ENCODE results near the gene CREB1. TPM values are rescaled to one million over a fixed set of nuclear protein-coding genes. Genes with fewer than 3 reads are reported as not detected.
"Not testable (repeated sequence)": the region's sequence is repeated elsewhere in the genome, so short reads cannot be mapped to it uniquely, and the experiment has no call there.

CREB1 gene
- total and polyA plus RNA-seq, 9 of the 15 experiments (the other 6 are each of a cell fraction or from before 2014, with no cell fraction given), result 8.9 to 51.3 (median 19.5) TPM

- H2AFZ ChIP-seq (ENCODE audit: low read depth, low read length); H3K27ac ChIP-seq (ENCODE audit: extremely low read depth, low read depth, low read length); H3K4me2 ChIP-seq (ENCODE audit: insufficient read depth, low read length); in situ Hi-C loops (cut with MboI); CTCF ChIA-PET (ENCODE audit: low intra/inter-chr PET ratio); ATAC-seq; H3K27me3 ChIP-seq (ENCODE audit: control insufficient read depth in 2 of 2, insufficient read depth in 2 of 2, low read length in 2 of 2); DNase-seq (ENCODE audit: extremely low read depth in 1 of 4, low spot score in 3 of 4); H3K4me3 ChIP-seq; H3K9me1 ChIP-seq (ENCODE audit: control insufficient read depth, insufficient read depth, low read length); H3K36me3 ChIP-seq (ENCODE audit: control insufficient read depth, insufficient read depth, low read length); H4K20me1 ChIP-seq (replicated peaks; ENCODE audit: control insufficient read depth, insufficient read depth, low read length); BruUV-seq (replicated peaks); H3K9ac ChIP-seq (ENCODE audit: insufficient read depth in 1 of 2, low read depth in 2 of 2, low read length in 2 of 2); H3K79me2 ChIP-seq (ENCODE audit: control insufficient read depth, insufficient read depth, low read length); H3K4me1 ChIP-seq (replicated peaks in 1 of 2; ENCODE audit: control insufficient read depth in 2 of 2, insufficient read depth in 2 of 2, low read length in 2 of 2); intact Hi-C loops (cut with micrococcal nuclease); FAIRE-seq; H3K9me3 ChIP-seq (replicated peaks; ENCODE audit: control insufficient read depth, insufficient read depth, low read depth, low read length): not testable (repeated sequence)
- 46% methylated on average over 7 of the region's 7 CpGs for WGBS (ENCODE audit: insufficient coverage, low coverage, missing lambda C conversion rate)
- TF ChIP-seq ZNF316 (IDR thresholded peaks at IDR 0.05), result peak; percentile 63
- POLR2A ChIA-PET, result interaction anchor here (0.7 kb wide), 1 partner anchor 11 kb away, joined by 4 read pairs; no protein-coding TSS in a partner anchor
Measured at GRCh38 chr2:207646582-207646981, 116.8 kb downstream of the CREB1 start.

Other genes starting within 250 kb of the CREB1 start
- 40.4 and 44.3 TPM in 2 replicates for gene METTL21A, start 95.4 kb downstream of the CREB1 start, total RNA-seq (2014; rRNA removed)
- gene METTL21A, start 95.4 kb downstream of the CREB1 start, total RNA-seq (2014; rRNA removed; fragmentation: Illumina TruSeq; extraction: Trizol), result 37.4 and 43.3 TPM in 2 replicates
- gene METTL21A, start 95.4 kb downstream of the CREB1 start, total RNA-seq (2015; rRNA removed; fragmentation: Illumina TruSeq; extraction: Trizol), result 38.9 and 44.7 TPM in 2 replicates
- gene METTL21A, start 95.4 kb downstream of the CREB1 start, total RNA-seq (2021), result 24.9 and 28.3 TPM in 2 replicates
- gene METTL21A, start 95.4 kb downstream of the CREB1 start, polyA plus RNA-seq (2011; rRNA removed), result 28.6 and 39.0 TPM in 2 replicates
- 30.7 and 34.7 TPM in 2 replicates for gene METTL21A, start 95.4 kb downstream of the CREB1 start, polyA plus RNA-seq (2014; fragmentation: Illumina TruSeq; extraction: Trizol)
- gene METTL21A, start 95.4 kb downstream of the CREB1 start, polyA plus RNA-seq (2014; fragmentation: Nextera tagmentation; extraction: Ambion mirVana), result 1 to 10 TPM; 9.1 to 9.9 TPM
- 46.5 and 55.6 TPM in 2 replicates for gene METTL21A, start 95.4 kb downstream of the CREB1 start, polyA plus RNA-seq (2014; rRNA removed)
- gene CCNYL1, start 181.7 kb downstream of the CREB1 start, total RNA-seq (2014; rRNA removed), result 2.1 and 3.3 TPM in 2 replicates
- 3.7 and 4.4 TPM in 2 replicates for gene CCNYL1, start 181.7 kb downstream of the CREB1 start, total RNA-seq (2014; rRNA removed; fragmentation: Illumina TruSeq; extraction: Trizol)
- 4.1 and 4.7 TPM in 2 replicates for gene CCNYL1, start 181.7 kb downstream of the CREB1 start, total RNA-seq (2015; rRNA removed; fragmentation: Illumina TruSeq; extraction: Trizol)
- gene CCNYL1, start 181.7 kb downstream of the CREB1 start, total RNA-seq (2021), result 4.5 and 6.0 TPM in 2 replicates
- 5.5 and 7.5 TPM in 2 replicates for gene CCNYL1, start 181.7 kb downstream of the CREB1 start, polyA plus RNA-seq (2011; rRNA removed)
- 6.7 and 7.1 TPM in 2 replicates for gene CCNYL1, start 181.7 kb downstream of the CREB1 start, polyA plus RNA-seq (2014; fragmentation: Illumina TruSeq; extraction: Trizol)
- gene CCNYL1, start 181.7 kb downstream of the CREB1 start, polyA plus RNA-seq (2014; fragmentation: Nextera tagmentation; extraction: Ambion mirVana), result 1 to 10 TPM; 1.9 to 2.1 TPM
- gene CCNYL1, start 181.7 kb downstream of the CREB1 start, polyA plus RNA-seq (2014; rRNA removed), result 4.0 and 5.2 TPM in 2 replicates
- gene FZD5, start 239.9 kb downstream of the CREB1 start, total RNA-seq (2014; rRNA removed), result 8.8 and 9.7 TPM in 2 replicates
- gene FZD5, start 239.9 kb downstream of the CREB1 start, total RNA-seq (2014; rRNA removed; fragmentation: Illumina TruSeq; extraction: Trizol), result 7.2 and 7.7 TPM in 2 replicates
- gene FZD5, start 239.9 kb downstream of the CREB1 start, total RNA-seq (2015; rRNA removed; fragmentation: Illumina TruSeq; extraction: Trizol), result 5.6 and 5.9 TPM in 2 replicates
- gene FZD5, start 239.9 kb downstream of the CREB1 start, total RNA-seq (2021), result 14.6 and 15.8 TPM in 2 replicates
- 4.1 and 4.3 TPM in 2 replicates for gene FZD5, start 239.9 kb downstream of the CREB1 start, polyA plus RNA-seq (2011; rRNA removed)
- 5.1 and 5.3 TPM in 2 replicates for gene FZD5, start 239.9 kb downstream of the CREB1 start, polyA plus RNA-seq (2014; fragmentation: Illumina TruSeq; extraction: Trizol)
- 1 to 10 TPM; 3.7 to 7.7 TPM for gene FZD5, start 239.9 kb downstream of the CREB1 start, polyA plus RNA-seq (2014; fragmentation: Nextera tagmentation; extraction: Ambion mirVana)
- gene FZD5, start 239.9 kb downstream of the CREB1 start, polyA plus RNA-seq (2014; rRNA removed), result 4.5 and 5.3 TPM in 2 replicates

Measured in K562 (cell line).